Body of pancreas (tissue), 4 donors: ENCODE measurements around the gene GNAT1. TPM values are rescaled to one million over a fixed set of nuclear protein-coding genes. Genes with fewer than 3 reads are reported as not detected.
A peak's percentile ranks its signal among the peaks of the same experiment; 100 is the strongest.

Experiments
- ATAC-seq: fragments of 150-250 bp; one replicate; pipeline ENCODE4 v1.9.1; 2016
- DNase-seq, 4 donors: peaks; one replicate each; pipeline ENCODE4 v3.0.0-alpha.2; 2019
- H3K27ac ChIP-seq, 4 donors: fragments of 200-600 bp; sonication (generic); 1 replicate in 3 of 4; 2 replicates in 1 of 4; pipeline versions ENCODE4 v1.5.1 to v1.6.1; 2016 to 2019; ENCODE audit warnings: mild to moderate bottlenecking in 1 of 4, mixed read lengths in 1 of 4, moderate library complexity in 1 of 4
- H3K27me3 ChIP-seq, 2 donors: fragments of 200-600 bp; sonication (generic); one replicate each; pipeline ENCODE4 v1.6.0; 2016; ENCODE audit warnings: mild to moderate bottlenecking in 1 of 2
- H3K36me3 ChIP-seq, 2 donors: fragments of 200-600 bp; sonication (generic); replicated peaks in 1 of 2; 2 replicates each; pipeline ENCODE4 v1.5.1; 2016; ENCODE audit warnings: low read depth in 2 of 2; ENCODE audit not compliant: insufficient read depth in 1 of 2
- H3K4me1 ChIP-seq: fragments of 200-600 bp; sonication (generic); one replicate; pipeline ENCODE4 v1.6.0; 2016
- H3K4me3 ChIP-seq, 2 donors: fragments of 200-600 bp; sonication (generic); 1 replicate in 1 of 2; 2 replicates in 1 of 2; pipeline ENCODE4 v1.5.1; 2016 to 2019
- H3K9me3 ChIP-seq, 3 donors: fragments of 200-600 bp; sonication (generic); 1 replicate in 2 of 3; 2 replicates in 1 of 3; pipeline ENCODE4 v1.5.1; 2016
- POLR2A ChIP-seq, 3 donors: fragments of 450-650 bp; IDR thresholded peaks; one replicate each; pipeline ENCODE4 v1.6.1; 2016; ENCODE audit warnings: antibody characterized with exemption in 3 of 3, mild to moderate bottlenecking in 2 of 3
- WGBS, 2 donors: methylation state at CpG; one replicate each; pipeline ENCODE4 v1.1.5; 2017; 5-methylcytosine and 5-hydroxymethylcytosine counted together
- intact Hi-C: fragments of 100-400 bp; cut with DNase I; formaldehyde crosslinking; loops from one replicate; pipeline ENCODE4 v1.15.1; 2023
- total RNA-seq, 2 donors: library from RNA; depleted of rRNA; stranded (reverse); fragments of >200 nt; gene quantifications; one replicate each; pipeline ENCODE4 v1.1.0, GENCODE V29; 2016
- TF ChIP-seq, protein P1 (sequence below), 7 experiments: fragments of 450-650 bp in 4 of 7; fragments of 200-600 bp in 3 of 7; sonication (generic) in 3 of 7; IDR thresholded peaks; one replicate each; pipeline ENCODE4 v1.5.1; 2016 to 2019; ENCODE audit warnings: antibody characterized with exemption in 7 of 7

Gene GNAT1
- total RNA-seq, 2 donors from 2014 or later = not detected

DNA sequence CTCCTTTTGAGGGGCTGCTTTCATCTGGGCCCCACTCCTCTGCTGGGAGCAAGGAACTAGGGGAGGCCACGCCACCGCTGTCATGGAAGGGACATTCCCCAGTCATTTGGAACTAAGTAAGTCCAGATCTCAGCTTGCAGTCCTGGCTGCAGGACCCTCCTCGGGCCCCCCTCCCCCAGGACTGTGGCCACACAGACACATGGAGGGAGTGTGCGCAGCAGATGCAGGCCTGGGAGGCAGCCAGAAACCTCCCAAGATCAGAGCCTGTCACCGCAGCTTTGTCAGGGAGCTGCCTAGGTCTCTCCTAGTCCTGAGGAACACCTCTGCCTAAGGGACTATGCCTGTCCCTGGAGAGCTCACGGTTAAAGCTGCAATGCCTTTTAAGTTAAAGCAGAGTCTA lies 43.5 kb upstream of the GNAT1 start:
- ATAC-seq (no peak), DNase-seq (no peak)
- 68 to 80% methylated on average over 1 to 6 of the region's 6 CpGs for WGBS, 2 donors
- peaks cover 5% of the 10 kb centered on the region for H3K4me1 ChIP-seq
- H3K27me3 ChIP-seq = no peaks in the 10 kb centered on the region
- TF ChIP-seq, protein P1, sequence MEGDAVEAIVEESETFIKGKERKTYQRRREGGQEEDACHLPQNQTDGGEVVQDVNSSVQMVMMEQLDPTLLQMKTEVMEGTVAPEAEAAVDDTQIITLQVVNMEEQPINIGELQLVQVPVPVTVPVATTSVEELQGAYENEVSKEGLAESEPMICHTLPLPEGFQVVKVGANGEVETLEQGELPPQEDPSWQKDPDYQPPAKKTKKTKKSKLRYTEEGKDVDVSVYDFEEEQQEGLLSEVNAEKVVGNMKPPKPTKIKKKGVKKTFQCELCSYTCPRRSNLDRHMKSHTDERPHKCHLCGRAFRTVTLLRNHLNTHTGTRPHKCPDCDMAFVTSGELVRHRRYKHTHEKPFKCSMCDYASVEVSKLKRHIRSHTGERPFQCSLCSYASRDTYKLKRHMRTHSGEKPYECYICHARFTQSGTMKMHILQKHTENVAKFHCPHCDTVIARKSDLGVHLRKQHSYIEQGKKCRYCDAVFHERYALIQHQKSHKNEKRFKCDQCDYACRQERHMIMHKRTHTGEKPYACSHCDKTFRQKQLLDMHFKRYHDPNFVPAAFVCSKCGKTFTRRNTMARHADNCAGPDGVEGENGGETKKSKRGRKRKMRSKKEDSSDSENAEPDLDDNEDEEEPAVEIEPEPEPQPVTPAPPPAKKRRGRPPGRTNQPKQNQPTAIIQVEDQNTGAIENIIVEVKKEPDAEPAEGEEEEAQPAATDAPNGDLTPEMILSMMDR (IDR thresholded peaks at IDR 0.05) = no peak
- TF ChIP-seq POLR2A (IDR thresholded peaks at IDR 0.05) = no peak
- no peak overlapping the region for H3K4me3 ChIP-seq
- H3K36me3 ChIP-seq = no peaks in the 10 kb centered on the region
- H3K9me3 ChIP-seq = no peaks in the 10 kb centered on the region
- no peak overlapping the region for H3K27ac ChIP-seq
- intact Hi-C loops = no loop called here

DNA sequence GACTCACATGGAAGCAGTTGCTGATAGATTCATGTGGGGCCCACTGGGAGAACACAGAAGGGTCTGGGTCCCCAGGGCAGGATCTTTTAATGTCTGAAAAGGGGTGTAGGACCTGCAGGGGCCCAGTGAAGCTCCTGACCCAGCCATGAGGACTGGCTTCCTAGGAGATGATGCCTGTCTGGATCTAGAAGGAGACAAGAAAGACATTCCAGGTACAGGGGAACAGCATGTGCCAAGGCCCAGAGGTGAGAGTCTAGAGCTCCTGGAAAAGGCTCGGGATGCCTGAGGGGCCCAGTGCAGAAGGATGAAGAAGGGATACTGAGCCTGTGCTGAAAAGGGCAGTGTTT lies 41.0 kb upstream of the GNAT1 start:
- no peak overlapping the region for H3K4me3 ChIP-seq
- no peaks in the 10 kb centered on the region for H3K9me3 ChIP-seq
- no peak overlapping the region for H3K27ac ChIP-seq
- DNase-seq = no peak
- no peaks in the 10 kb centered on the region for H3K36me3 ChIP-seq
- peaks cover 12% of the 10 kb centered on the region for H3K4me1 ChIP-seq
- no peak for TF ChIP-seq POLR2A (IDR thresholded peaks at IDR 0.05)
- TF ChIP-seq, protein P1 (IDR thresholded peaks at IDR 0.05) = no peak
- no peak for ATAC-seq
- 100% methylated on average over 1 of the region's 1 CpG for WGBS, 2 donors
- intact Hi-C loops = no loop called here
- no peaks in the 10 kb centered on the region for H3K27me3 ChIP-seq

DNA sequence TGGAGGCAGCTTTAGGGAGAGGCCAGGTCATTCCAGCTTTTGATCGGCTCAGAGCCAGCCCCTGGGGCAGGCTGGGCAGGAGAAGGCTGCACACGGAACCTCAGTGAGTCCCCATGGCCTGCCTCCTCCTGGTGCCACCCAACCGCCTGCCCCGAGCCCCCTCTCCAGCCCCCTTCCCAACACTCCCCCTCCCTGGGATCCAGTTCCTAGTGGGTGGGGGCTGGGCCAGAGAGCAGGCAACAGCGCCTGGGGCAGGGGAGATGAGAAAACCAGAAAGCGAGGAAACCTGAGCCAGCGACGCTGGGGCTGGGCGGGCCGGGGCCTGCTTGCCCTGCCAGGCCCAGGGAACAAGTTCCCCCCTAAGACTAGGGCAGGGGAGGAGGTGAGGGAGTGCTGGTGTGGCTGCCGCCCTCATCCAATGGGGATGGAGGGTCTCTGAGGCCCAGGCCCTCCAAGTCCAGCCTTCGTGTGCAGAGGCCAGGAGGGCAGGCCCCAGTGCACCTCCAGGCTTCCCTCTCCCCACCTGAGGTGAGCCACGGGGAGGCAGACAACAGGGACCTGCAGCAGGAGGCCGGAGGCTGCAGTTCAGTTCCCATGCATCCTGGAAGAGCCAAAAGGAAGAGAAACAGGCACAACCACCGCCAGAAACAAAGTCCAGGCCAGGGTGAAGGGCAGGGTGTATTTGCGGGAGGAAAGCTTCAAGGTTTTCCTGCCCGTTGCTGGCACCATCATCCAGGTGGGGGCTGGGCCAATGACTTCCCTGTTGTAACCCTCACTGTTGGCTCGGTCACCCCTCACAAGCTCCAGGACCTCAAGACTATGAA lies 40.3 kb upstream of the GNAT1 start:
- no peak overlapping the region for H3K27ac ChIP-seq
- ATAC-seq (no peak), DNase-seq (no peak)
- H3K9me3 ChIP-seq = no peaks in the 10 kb centered on the region
- intact Hi-C loops = no loop called here
- no peak for TF ChIP-seq POLR2A (IDR thresholded peaks at IDR 0.05)
- TF ChIP-seq, protein P1 (IDR thresholded peaks at IDR 0.05) = no peak
- H3K27me3 ChIP-seq = no peaks in the 10 kb centered on the region
- no peak overlapping the region for H3K4me3 ChIP-seq
- peaks cover 19% of the 10 kb centered on the region for H3K4me1 ChIP-seq
- 66 to 70% methylated on average over 9 to 18 of the region's 18 CpGs for WGBS, 2 donors
- H3K36me3 ChIP-seq = no peaks in the 10 kb centered on the region

DNA sequence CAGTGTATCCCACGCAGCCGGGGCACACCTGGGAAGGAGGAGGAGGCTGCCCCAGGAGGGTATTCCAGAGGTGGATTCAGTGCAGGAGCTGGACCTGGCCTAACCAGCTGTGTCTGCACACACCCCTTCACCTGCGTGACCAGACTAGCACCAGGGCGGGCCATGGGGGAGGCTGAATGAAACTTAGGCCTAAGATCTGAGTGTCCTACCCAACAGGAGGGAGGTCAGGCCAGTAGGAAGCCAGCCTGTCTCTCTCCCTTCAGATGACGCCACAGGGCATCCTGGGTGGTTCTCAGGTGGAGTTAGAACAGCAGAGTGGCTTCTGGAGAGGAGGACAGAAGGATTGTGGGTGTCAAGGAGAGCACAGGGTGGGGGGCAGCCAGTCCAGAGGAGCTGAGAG lies 39.7 kb upstream of the GNAT1 start:
- no peaks in the 10 kb centered on the region for H3K9me3 ChIP-seq
- WGBS, 2 donors = 70 to 94% methylated on average over 2 to 5 of the region's 5 CpGs
- no peak overlapping the region for H3K4me3 ChIP-seq
- no peaks in the 10 kb centered on the region for H3K27me3 ChIP-seq
- no peak for ATAC-seq
- H3K36me3 ChIP-seq = no peaks in the 10 kb centered on the region
- TF ChIP-seq POLR2A (IDR thresholded peaks at IDR 0.05) = no peak
- H3K27ac ChIP-seq = no peak overlapping the region
- intact Hi-C loops = no loop called here
- H3K4me1 ChIP-seq = peaks cover 25% of the 10 kb centered on the region
- no peak for DNase-seq

DNA sequence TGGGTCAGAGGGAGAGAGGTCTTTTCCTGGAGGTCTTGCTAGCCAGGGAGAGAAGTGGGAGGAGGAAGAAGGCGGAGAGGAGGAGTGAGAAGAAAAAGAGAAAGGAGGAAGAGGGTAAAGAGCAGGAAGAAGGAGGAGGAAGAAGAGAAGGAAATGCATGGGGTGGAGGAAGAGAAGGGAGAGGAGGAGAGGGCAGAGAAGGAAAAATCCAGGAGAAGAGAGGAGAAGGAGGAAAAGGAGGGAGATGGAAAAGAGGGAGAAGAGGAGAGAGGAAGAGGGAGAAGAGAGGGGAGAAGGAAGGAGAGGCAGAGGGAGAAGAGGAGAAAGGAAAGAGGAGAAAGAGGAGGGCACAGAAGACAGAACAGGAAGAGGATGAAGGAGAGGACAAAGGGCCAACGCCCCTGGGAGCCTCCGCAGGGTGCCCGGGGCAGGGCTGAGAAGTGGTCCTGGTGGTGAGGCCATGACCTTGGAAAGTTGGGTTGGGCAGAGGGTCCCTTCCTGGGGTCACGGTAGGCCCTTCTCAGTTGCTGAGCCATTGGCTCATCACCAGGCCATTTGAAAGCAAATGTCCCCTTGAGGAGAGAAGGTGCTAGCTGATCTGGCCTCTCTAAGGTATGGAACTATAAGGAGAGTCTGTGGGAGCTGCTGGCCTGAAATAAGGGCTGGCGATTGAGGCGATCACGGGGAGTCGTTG lies 37.5 kb upstream of the GNAT1 start:
- H3K36me3 ChIP-seq = no peaks in the 10 kb centered on the region
- peak overlapping the region in 3 of 4 donors; percentile 10 to 81 (median 78) for H3K27ac ChIP-seq
- ATAC-seq (no peak), DNase-seq (no peak)
- TF ChIP-seq, protein P1 (IDR thresholded peaks at IDR 0.05) = no peak
- intact Hi-C loops = no loop called here
- no peaks in the 10 kb centered on the region for H3K27me3 ChIP-seq
- H3K9me3 ChIP-seq = no peaks in the 10 kb centered on the region
- H3K4me3 ChIP-seq = no peak overlapping the region
- WGBS, 2 donors = 37 to 63% methylated on average over 7 to 8 of the region's 9 CpGs
- H3K4me1 ChIP-seq = peaks cover 25% of the 10 kb centered on the region
